Measurements from ENCODE around the gene CCDC32.
A peak's percentile ranks its signal among the peaks of the same experiment; 100 is the strongest.

The CCDC32 gene

DNA sequence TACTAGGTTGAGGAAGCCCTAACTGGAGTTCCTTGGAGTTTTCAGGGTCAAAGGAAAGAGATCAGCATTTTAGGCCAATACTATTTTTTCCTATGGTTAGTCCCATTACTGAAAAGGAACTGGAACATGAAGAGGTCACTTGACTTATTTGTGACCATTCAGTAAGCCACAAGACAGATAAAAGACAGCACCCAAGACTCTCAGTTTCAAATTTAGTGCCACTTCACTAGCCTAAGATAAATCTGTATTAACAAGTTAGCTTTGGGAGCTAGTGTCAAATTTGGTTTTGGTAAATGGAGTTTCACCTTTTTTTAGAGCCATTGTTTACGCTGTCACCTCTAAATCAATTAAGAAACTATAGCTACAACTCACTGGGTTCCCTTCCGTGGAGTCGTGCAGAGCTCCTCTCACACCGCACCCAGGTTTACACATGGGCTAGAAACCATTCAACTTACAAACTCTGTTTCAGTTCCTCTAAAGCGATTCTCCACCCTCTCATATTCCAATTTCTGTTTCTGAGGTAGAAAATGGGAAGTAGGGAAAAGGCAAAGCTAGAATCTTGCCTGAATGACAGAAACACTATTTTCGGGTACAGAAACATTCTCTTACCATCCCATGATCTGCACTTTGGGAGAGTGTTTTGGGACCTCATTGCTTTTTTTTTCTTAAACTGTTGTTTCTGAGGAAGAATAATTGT, 14.4 kb downstream of the CCDC32 start:
- TF ChIP-seq, protein P1, sequence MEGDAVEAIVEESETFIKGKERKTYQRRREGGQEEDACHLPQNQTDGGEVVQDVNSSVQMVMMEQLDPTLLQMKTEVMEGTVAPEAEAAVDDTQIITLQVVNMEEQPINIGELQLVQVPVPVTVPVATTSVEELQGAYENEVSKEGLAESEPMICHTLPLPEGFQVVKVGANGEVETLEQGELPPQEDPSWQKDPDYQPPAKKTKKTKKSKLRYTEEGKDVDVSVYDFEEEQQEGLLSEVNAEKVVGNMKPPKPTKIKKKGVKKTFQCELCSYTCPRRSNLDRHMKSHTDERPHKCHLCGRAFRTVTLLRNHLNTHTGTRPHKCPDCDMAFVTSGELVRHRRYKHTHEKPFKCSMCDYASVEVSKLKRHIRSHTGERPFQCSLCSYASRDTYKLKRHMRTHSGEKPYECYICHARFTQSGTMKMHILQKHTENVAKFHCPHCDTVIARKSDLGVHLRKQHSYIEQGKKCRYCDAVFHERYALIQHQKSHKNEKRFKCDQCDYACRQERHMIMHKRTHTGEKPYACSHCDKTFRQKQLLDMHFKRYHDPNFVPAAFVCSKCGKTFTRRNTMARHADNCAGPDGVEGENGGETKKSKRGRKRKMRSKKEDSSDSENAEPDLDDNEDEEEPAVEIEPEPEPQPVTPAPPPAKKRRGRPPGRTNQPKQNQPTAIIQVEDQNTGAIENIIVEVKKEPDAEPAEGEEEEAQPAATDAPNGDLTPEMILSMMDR (conservative IDR thresholded peaks at IDR 0.05; ENCODE audit: low read depth, low read length): no peak
- no peak overlapping the region for H3K4me3 ChIP-seq (ENCODE audit: low read depth, low read length)
- DNase-seq (ENCODE audit: low read depth): no peak

- TF ChIP-seq, protein P1 (conservative IDR thresholded peaks at IDR 0.05; ENCODE audit: low read depth, low read length): no peak
- H3K4me3 ChIP-seq (ENCODE audit: low read depth, low read length): no peak overlapping the region
- no peak for DNase-seq (ENCODE audit: low read depth)
Measured at GRCh38 chr15:40549894-40550293, 14.9 kb downstream of the CCDC32 start.

DNA sequence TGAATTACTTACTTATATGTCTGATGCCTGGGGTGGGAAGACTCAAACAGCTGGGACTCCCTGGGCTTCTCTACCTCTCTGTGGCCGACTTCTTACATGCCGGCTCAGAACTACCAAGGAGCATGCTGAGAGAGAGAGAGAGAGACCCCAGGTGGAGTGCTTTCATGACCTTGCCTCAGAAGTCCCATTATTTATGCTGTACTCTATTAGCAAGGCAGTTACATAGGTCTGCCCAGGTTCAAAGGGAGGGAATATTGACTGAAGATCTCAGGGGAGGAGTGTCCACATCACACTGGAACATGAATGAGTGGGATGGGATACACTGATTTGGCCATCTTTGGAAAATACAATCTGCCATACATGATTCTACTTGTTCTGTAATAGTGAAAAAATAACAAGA, 16.2 kb downstream of the CCDC32 start:
- DNase-seq (ENCODE audit: low read depth): no peak
- TF ChIP-seq, protein P1 (conservative IDR thresholded peaks at IDR 0.05; ENCODE audit: low read depth, low read length): no peak
- H3K4me3 ChIP-seq (ENCODE audit: low read depth, low read length): no peak overlapping the region

DNA sequence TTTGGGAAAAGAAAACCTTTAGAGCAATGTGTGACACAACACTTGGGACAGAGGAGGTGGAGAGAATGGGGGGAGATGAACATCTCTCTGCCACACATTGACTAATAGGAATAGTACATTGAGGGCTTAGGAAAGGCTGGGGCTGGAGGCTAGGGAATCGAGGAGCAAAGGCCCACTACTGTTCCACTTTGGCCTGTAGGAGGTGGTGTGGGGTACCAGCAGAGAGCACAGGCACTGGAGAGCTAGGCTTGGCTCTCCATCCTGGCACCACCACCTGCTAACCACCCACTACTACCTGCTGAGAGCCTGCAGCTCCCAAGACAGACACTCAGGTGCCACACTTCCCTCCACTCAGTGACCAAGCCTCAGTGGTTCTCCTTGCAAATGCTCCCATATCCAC, 19.4 kb downstream of the CCDC32 start:
- DNase-seq (ENCODE audit: low read depth): no peak
- no peak overlapping the region for H3K4me3 ChIP-seq (ENCODE audit: low read depth, low read length)
- TF ChIP-seq, protein P1 (conservative IDR thresholded peaks at IDR 0.05; ENCODE audit: low read depth, low read length): peak; percentile 11

- no peak for DNase-seq (ENCODE audit: low read depth)
- TF ChIP-seq, protein P1 (conservative IDR thresholded peaks at IDR 0.05; ENCODE audit: low read depth, low read length): no peak
- no peak overlapping the region for H3K4me3 ChIP-seq (ENCODE audit: low read depth, low read length)
Measured at GRCh38 chr15:40543631-40544294, 21.1 kb downstream of the CCDC32 start.

DNA sequence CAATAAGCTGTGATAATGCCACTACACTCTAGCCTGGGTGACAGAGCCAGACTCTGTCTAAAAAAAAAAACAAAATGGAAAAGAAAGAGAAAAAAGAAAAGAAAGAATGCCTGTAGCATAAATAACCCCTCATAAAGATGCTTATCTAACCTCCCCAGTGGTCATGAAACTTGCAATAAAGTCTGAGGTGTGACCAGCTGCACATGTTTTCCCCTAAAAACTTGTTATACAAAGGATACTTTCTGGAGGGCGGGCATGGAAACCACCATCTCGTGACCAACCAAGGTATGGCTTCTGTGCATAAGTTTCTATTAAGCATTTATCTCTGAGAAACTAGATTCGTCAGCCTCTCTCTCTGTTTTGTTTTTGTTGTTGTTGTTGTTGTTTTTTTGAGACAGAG, 21.8 kb downstream of the CCDC32 start:
- DNase-seq (ENCODE audit: low read depth): no peak
- TF ChIP-seq, protein P1 (conservative IDR thresholded peaks at IDR 0.05; ENCODE audit: low read depth, low read length): no peak
- H3K4me3 ChIP-seq (ENCODE audit: low read depth, low read length): no peak overlapping the region

DNA sequence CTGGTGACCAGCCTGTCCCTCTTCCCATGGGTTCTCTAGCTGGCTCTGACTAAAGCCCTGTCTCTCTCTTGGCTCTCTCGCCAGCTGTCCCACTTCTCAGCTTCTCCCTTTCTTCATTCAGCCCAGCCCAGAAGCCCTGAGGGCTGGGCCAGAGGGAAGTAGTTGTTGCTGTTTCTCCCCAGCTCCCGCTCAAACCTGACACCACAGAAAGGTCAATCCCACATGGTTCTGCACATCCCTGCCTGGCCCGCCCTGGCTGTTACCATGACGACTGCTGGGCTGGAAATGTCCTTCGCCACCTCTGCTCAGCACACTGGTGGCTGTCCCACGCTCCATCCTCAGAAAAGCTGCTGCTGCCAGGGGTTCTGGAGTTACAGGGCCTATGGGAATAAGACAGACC, 25.9 kb downstream of the CCDC32 start:
- no peak for DNase-seq (ENCODE audit: low read depth)
- TF ChIP-seq, protein P1 (conservative IDR thresholded peaks at IDR 0.05; ENCODE audit: low read depth, low read length): no peak
- no peak overlapping the region for H3K4me3 ChIP-seq (ENCODE audit: low read depth, low read length)
